LHCN-M2 (cell line): ENCODE measurements around the gene ZNF280C. TPM values are rescaled to one million over a fixed set of nuclear protein-coding genes. Genes with fewer than 3 reads are reported as not detected.

Source experiments
- DNase-seq: peaks from one replicate; pipeline ENCODE4 v3.0.0-alpha.2; 2012; ENCODE audit warnings: low read depth
- total RNA-seq: library from RNA; depleted of rRNA; stranded (reverse); fragments of >200 nt; gene quantifications from 2 replicates; pipeline ENCODE4 v1.2.3, GENCODE V29; 2014

The ZNF280C gene
- total RNA-seq, 1 experiment from 2014 or later = 7.7 TPM

GRCh38 chrX:130179170-130179569 lies 89.5 kb downstream of the ZNF280C start:
- DNase-seq = no peak

- no peak for DNase-seq
Observed at GRCh38 chrX:130176942-130177341, 91.8 kb downstream of the ZNF280C start.

GRCh38 chrX:130176354-130176776 lies 92.3 kb downstream of the ZNF280C start:
- DNase-seq = no peak

- no peak for DNase-seq
Observed at GRCh38 chrX:130174937-130175336, 93.8 kb downstream of the ZNF280C start.

GRCh38 chrX:130174045-130174704 lies 94.5 kb downstream of the ZNF280C start:
- peak; percentile 58 for DNase-seq

- peak; percentile 72 for DNase-seq
Observed at GRCh38 chrX:130173190-130173895, 95.4 kb downstream of the ZNF280C start.

GRCh38 chrX:130172127-130172845 lies 96.4 kb downstream of the ZNF280C start:
- no peak for DNase-seq

GRCh38 chrX:130171446-130172126 lies 97.1 kb downstream of the ZNF280C start, which contains the start of gene RAB33A:
RAB33A (plus strand) TSS chrX:130171962; CDS start chrX:130172063, 101 bp downstream.
- DNase-seq = no peak

- no peak for DNase-seq
Observed at GRCh38 chrX:130170752-130171445, 97.8 kb downstream of the ZNF280C start.

GRCh38 chrX:130167040-130167439 lies 101.7 kb downstream of the ZNF280C start:
- DNase-seq = no peak

- no peak for DNase-seq
Observed at GRCh38 chrX:130166503-130166777, 102.3 kb downstream of the ZNF280C start.

- peak; percentile 91 for DNase-seq
Observed at GRCh38 chrX:130165703-130166502, 102.8 kb downstream of the ZNF280C start, which contains the start of gene AIFM1. AIFM1 (minus strand) TSS chrX:130165841; CDS start chrX:130165656, 185 bp downstream.

GRCh38 chrX:130165181-130165702 lies 103.5 kb downstream of the ZNF280C start:
- DNase-seq = peak; percentile 31

- DNase-seq = no peak
Observed at GRCh38 chrX:130163398-130163797, 105.3 kb downstream of the ZNF280C start.

GRCh38 chrX:130162094-130162735 lies 106.5 kb downstream of the ZNF280C start:
- DNase-seq = no peak

GRCh38 chrX:130159776-130160175 lies 108.9 kb downstream of the ZNF280C start:
- no peak for DNase-seq

- no peak for DNase-seq
Observed at GRCh38 chrX:130158311-130158710, 110.4 kb downstream of the ZNF280C start.

- DNase-seq = no peak
Observed at GRCh38 chrX:130155564-130155963, 113.1 kb downstream of the ZNF280C start.
